WTC11 (cell line): ENCODE measurements around the gene EFNA5. TPM values are rescaled to one million over a fixed set of nuclear protein-coding genes. Genes with fewer than 3 reads are reported as not detected.

Experiments used
- ATAC-seq: fragments of 200-7000 bp; cut with Tn5 transposase; 2 replicates; pipeline ENCODE4 v1.10.0; 2021; ENCODE audit warnings: mild to moderate bottlenecking, moderate library complexity
- CTCF ChIA-PET: fragments of 300-600 bp; sonication (Branson Sonifier 250); formaldehyde crosslinking; loops from one replicate; lab custom pipeline; 2021; ENCODE audit warnings: antibody characterized with exemption; lab: Charles Lee
- POLR2A ChIA-PET: fragments of 350-600 bp; sonication (Branson Sonifier 250); formaldehyde crosslinking; loops from one replicate; lab custom pipeline; 2021; ENCODE audit warnings: antibody characterized with exemption; lab: Charles Lee
- DNase-seq: peaks from one replicate; pipeline ENCODE4 v3.0.0; 2021; ENCODE audit warnings: low spot score
- H3K27ac Mint-ChIP-seq: 2 replicates; pipeline ENCODE4 v1.8.0; 2021; ENCODE audit warnings: mixed read lengths
- H3K27me3 Mint-ChIP-seq: 2 replicates; pipeline ENCODE4 v1.8.0; 2021; ENCODE audit warnings: low read depth, mild to moderate bottlenecking, moderate library complexity, mixed read lengths
- H3K36me3 Mint-ChIP-seq: 2 replicates; pipeline ENCODE4 v1.8.0; 2021; ENCODE audit warnings: mixed read lengths
- H3K4me1 Mint-ChIP-seq: 2 replicates; pipeline ENCODE4 v1.8.0; 2022; ENCODE audit warnings: mixed read lengths
- H3K4me3 Mint-ChIP-seq: 2 replicates; pipeline ENCODE4 v1.8.0; 2021; ENCODE audit warnings: mild to moderate bottlenecking, moderate library complexity, mixed read lengths
- H3K9me3 Mint-ChIP-seq: 2 replicates; pipeline ENCODE4 v1.8.0; 2021; ENCODE audit warnings: mixed read lengths
- ATF1 ChIP-seq: sonication (generic); formaldehyde crosslinking; IDR thresholded peaks from 2 replicates; pipeline ENCODE4 v1.8.1; 2023; ENCODE audit warnings: mild to moderate bottlenecking, moderate library complexity, missing genetic modification reagents
- ATF6 ChIP-seq: sonication (generic); formaldehyde crosslinking; IDR thresholded peaks from 2 replicates; pipeline ENCODE4 v1.8.1; 2023; ENCODE audit warnings: mild to moderate bottlenecking, missing genetic modification reagents
- E2F1 ChIP-seq: sonication (generic); formaldehyde crosslinking; IDR thresholded peaks from 2 replicates; pipeline ENCODE4 v1.8.0; 2022; ENCODE audit warnings: mild to moderate bottlenecking, missing genetic modification reagents
- EMX1 ChIP-seq: fragments of 250-450 bp; sonication (Bioruptor Pico); IDR thresholded peaks from 2 replicates; pipeline ENCODE4 v1.8.0; 2021; ENCODE audit warnings: mild to moderate bottlenecking
- ERG ChIP-seq: fragments of 250-450 bp; sonication (Bioruptor Pico); IDR thresholded peaks from 2 replicates; pipeline ENCODE4 v1.8.0; 2021; ENCODE audit warnings: mild to moderate bottlenecking
- FOXP4 ChIP-seq: sonication (generic); formaldehyde crosslinking; IDR thresholded peaks from 2 replicates; pipeline ENCODE4 v1.8.0; 2022; ENCODE audit warnings: mild to moderate bottlenecking, missing genetic modification reagents
- GTF2I ChIP-seq: fragments of 250-450 bp; sonication (Bioruptor Pico); conservative IDR thresholded peaks from 2 replicates; pipeline ENCODE4 v1.4.0; 2021; ENCODE audit warnings: mild to moderate bottlenecking
- HMGA2 ChIP-seq: fragments of 250-450 bp; sonication (Bioruptor Pico); IDR thresholded peaks from 2 replicates; pipeline ENCODE4 v1.4.0; 2021; ENCODE audit warnings: mild to moderate bottlenecking, moderate library complexity
- HMGXB4 ChIP-seq: sonication (generic); formaldehyde crosslinking; IDR thresholded peaks from 2 replicates; pipeline ENCODE4 v1.8.1; 2023; ENCODE audit warnings: mild to moderate bottlenecking, moderate library complexity, missing genetic modification reagents
- IRF2 ChIP-seq: sonication (generic); formaldehyde crosslinking; IDR thresholded peaks from 2 replicates; pipeline ENCODE4 v1.8.0; 2022; ENCODE audit warnings: low read depth, missing genetic modification reagents, borderline replicate concordance
- JAZF1 ChIP-seq: fragments of 250-450 bp; sonication (Bioruptor Pico); IDR thresholded peaks from 2 replicates; pipeline ENCODE4 v1.9.0; 2021; ENCODE audit warnings: moderate library complexity, mild to moderate bottlenecking, inconsistent platforms
- NR1H2 ChIP-seq: sonication (generic); formaldehyde crosslinking; IDR thresholded peaks from 2 replicates; pipeline ENCODE4 v1.9.0; 2021; ENCODE audit warnings: mild to moderate bottlenecking, moderate library complexity, missing genetic modification reagents
- PRRX2 ChIP-seq: fragments of 250-450 bp; sonication (Bioruptor Pico); IDR thresholded peaks from 2 replicates; pipeline ENCODE4 v1.8.0; 2021; ENCODE audit warnings: mild to moderate bottlenecking
- SOX15 ChIP-seq: fragments of 250-450 bp; sonication (Bioruptor Pico); IDR thresholded peaks from 2 replicates; pipeline ENCODE4 v1.9.0; 2021; ENCODE audit warnings: mild to moderate bottlenecking
- TEAD4 ChIP-seq: sonication (generic); formaldehyde crosslinking; IDR thresholded peaks from 2 replicates; pipeline ENCODE4 v1.8.0; 2022; ENCODE audit warnings: mild to moderate bottlenecking, missing genetic modification reagents
- USF1 ChIP-seq: sonication (generic); formaldehyde crosslinking; IDR thresholded peaks from 2 replicates; pipeline ENCODE4 v1.8.0; 2022; ENCODE audit warnings: mild to moderate bottlenecking, missing genetic modification reagents
- total RNA-seq: library from RNA; stranded (reverse); gene quantifications from 3 replicates; pipeline ENCODE4 v1.2.3, GENCODE V29; 2021
- TF ChIP-seq, protein P1 (sequence below): fragments of 250-450 bp; sonication (Bioruptor Pico); IDR thresholded peaks from 2 replicates; pipeline ENCODE4 v1.9.0; 2021; ENCODE audit warnings: mild to moderate bottlenecking, borderline replicate concordance
- TF ChIP-seq, protein P2 (sequence below): sonication (generic); formaldehyde crosslinking; IDR thresholded peaks from 2 replicates; pipeline ENCODE4 v1.8.1; 2023; ENCODE audit warnings: mild to moderate bottlenecking, missing genetic modification reagents

EFNA5 gene
- total RNA-seq, 1 experiment from 2014 or later = 17.4 TPM

DNA sequence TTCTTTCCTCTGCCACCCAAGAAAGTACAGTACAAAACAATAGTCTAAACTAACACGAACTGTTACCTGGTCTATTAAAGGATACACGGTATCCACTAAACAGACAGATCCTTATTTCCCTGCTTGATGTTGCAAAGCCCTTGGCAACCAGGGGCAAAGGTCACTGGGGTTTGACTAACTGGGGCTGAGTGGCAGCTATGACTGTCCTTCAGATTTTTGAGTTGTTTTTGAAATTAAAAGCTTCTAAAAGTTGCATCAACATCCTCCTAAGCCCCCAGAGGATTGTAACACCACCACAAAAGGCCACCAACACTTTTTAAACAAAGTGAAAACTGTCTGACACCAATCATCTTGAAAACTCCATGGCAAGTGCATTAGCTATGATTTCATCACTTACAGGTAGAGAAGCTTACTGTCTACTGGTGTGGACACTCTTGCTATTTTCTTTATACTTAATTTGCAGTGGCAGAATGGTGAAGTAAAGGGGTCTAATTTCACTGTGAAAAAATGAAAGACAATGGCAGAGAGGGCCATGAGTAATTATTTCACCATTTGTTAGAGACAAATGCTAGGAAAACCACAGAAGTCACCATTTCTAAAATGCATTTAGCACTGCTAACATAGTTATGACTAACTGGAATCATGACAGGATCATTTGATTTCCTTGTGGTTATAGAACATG is 292.4 kb downstream of the EFNA5 start (continued):
- no peak for TF ChIP-seq FOXP4

GRCh38 chr5:107377277-107377609 is 293.5 kb downstream of the EFNA5 start:
- Mint-ChIP-seq H3K9me3 (no peaks in the 10 kb centered on the region), H3K4me3 (no peak overlapping the region)
- no peak for DNase-seq
- ChIA-PET CTCF (interaction anchor here (0.6 kb wide), 1 partner anchor 757 kb away, joined by 3 read pairs; no protein-coding TSS in a partner anchor), POLR2A (no interaction called here)
- no peak for ATAC-seq
- TF ChIP-seq USF1 (CRISPR knock-in tag) (no peak), ERG (CRISPR knock-in tag) (no peak), SOX15 (CRISPR knock-in tag) (no peak), E2F1 (CRISPR knock-in tag) (no peak), GTF2I (no peak), IRF2 (CRISPR knock-in tag) (no peak), ATF1 (CRISPR knock-in tag) (no peak), PRRX2 (CRISPR knock-in tag) (no peak), NR1H2 (CRISPR knock-in tag) (no peak), HMGA2 (no peak)
- TF ChIP-seq, protein P1, sequence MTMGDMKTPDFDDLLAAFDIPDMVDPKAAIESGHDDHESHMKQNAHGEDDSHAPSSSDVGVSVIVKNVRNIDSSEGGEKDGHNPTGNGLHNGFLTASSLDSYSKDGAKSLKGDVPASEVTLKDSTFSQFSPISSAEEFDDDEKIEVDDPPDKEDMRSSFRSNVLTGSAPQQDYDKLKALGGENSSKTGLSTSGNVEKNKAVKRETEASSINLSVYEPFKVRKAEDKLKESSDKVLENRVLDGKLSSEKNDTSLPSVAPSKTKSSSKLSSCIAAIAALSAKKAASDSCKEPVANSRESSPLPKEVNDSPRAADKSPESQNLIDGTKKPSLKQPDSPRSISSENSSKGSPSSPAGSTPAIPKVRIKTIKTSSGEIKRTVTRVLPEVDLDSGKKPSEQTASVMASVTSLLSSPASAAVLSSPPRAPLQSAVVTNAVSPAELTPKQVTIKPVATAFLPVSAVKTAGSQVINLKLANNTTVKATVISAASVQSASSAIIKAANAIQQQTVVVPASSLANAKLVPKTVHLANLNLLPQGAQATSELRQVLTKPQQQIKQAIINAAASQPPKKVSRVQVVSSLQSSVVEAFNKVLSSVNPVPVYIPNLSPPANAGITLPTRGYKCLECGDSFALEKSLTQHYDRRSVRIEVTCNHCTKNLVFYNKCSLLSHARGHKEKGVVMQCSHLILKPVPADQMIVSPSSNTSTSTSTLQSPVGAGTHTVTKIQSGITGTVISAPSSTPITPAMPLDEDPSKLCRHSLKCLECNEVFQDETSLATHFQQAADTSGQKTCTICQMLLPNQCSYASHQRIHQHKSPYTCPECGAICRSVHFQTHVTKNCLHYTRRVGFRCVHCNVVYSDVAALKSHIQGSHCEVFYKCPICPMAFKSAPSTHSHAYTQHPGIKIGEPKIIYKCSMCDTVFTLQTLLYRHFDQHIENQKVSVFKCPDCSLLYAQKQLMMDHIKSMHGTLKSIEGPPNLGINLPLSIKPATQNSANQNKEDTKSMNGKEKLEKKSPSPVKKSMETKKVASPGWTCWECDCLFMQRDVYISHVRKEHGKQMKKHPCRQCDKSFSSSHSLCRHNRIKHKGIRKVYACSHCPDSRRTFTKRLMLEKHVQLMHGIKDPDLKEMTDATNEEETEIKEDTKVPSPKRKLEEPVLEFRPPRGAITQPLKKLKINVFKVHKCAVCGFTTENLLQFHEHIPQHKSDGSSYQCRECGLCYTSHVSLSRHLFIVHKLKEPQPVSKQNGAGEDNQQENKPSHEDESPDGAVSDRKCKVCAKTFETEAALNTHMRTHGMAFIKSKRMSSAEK = no peak
- TF ChIP-seq, all 79 proteins: peak for 0
- H3K4me1 Mint-ChIP-seq = peaks cover 37% of the 10 kb centered on the region
- no peaks in the 10 kb centered on the region for H3K27me3 Mint-ChIP-seq
- H3K36me3 Mint-ChIP-seq = no peaks in the 10 kb centered on the region
- no peak overlapping the region for H3K27ac Mint-ChIP-seq

GRCh38 chr5:107376546-107377276 is 294.0 kb downstream of the EFNA5 start:
- no peaks in the 10 kb centered on the region for H3K27me3 Mint-ChIP-seq
- ChIA-PET CTCF (interaction anchor here (0.6 kb wide), 1 partner anchor 756 kb away, joined by 3 read pairs; no protein-coding TSS in a partner anchor), POLR2A (no interaction called here)
- H3K27ac Mint-ChIP-seq = no peak overlapping the region
- H3K36me3 Mint-ChIP-seq = no peaks in the 10 kb centered on the region
- H3K9me3 Mint-ChIP-seq = no peaks in the 10 kb centered on the region
- DNase-seq (no peak), ATAC-seq (no peak)
- peaks cover 37% of the 10 kb centered on the region for H3K4me1 Mint-ChIP-seq
- no peak overlapping the region for H3K4me3 Mint-ChIP-seq
- TF ChIP-seq ATF6 (CRISPR knock-in tag) (no peak), JAZF1 (no peak), EMX1 (CRISPR knock-in tag) (no peak), HMGXB4 (CRISPR knock-in tag) (no peak), TEAD4 (CRISPR knock-in tag) (no peak)
- TF ChIP-seq, protein P2, sequence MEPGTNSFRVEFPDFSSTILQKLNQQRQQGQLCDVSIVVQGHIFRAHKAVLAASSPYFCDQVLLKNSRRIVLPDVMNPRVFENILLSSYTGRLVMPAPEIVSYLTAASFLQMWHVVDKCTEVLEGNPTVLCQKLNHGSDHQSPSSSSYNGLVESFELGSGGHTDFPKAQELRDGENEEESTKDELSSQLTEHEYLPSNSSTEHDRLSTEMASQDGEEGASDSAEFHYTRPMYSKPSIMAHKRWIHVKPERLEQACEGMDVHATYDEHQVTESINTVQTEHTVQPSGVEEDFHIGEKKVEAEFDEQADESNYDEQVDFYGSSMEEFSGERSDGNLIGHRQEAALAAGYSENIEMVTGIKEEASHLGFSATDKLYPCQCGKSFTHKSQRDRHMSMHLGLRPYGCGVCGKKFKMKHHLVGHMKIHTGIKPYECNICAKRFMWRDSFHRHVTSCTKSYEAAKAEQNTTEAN (CRISPR knock-in tag) = no peak
